HFFc6 (cell line): Measurements from ENCODE around the gene LRRTM3. TPM values are rescaled to one million over a fixed set of nuclear protein-coding genes. Genes with fewer than 3 reads are reported as not detected.

Source experiments
- DNase-seq: peaks from one replicate; pipeline ENCODE4 v3.0.0-alpha.2; 2018
- H3K27ac Mint-ChIP-seq: 2 replicates; pipeline ENCODE4 v1.8.0; 2020; ENCODE audit warnings: mild to moderate bottlenecking, mixed read lengths
- H3K27me3 Mint-ChIP-seq: 2 replicates; pipeline ENCODE4 v1.8.0; 2021; ENCODE audit warnings: mild to moderate bottlenecking, moderate library complexity, mixed read lengths; ENCODE audit not compliant: insufficient read depth
- H3K36me3 Mint-ChIP-seq: 2 replicates; pipeline ENCODE4 v1.8.0; 2021; ENCODE audit warnings: low read depth, mixed read lengths
- H3K4me1 Mint-ChIP-seq: 2 replicates; pipeline ENCODE4 v1.8.0; 2020; ENCODE audit warnings: low read depth, mixed read lengths
- H3K4me3 Mint-ChIP-seq: 2 replicates; pipeline ENCODE4 v1.8.0; 2020; ENCODE audit warnings: mild to moderate bottlenecking, moderate library complexity, mixed read lengths
- H3K9me3 Mint-ChIP-seq: 2 replicates; pipeline ENCODE4 v1.8.0; 2020; ENCODE audit warnings: mild to moderate bottlenecking, mixed read lengths
- CTCF ChIP-seq: fragments of 200-600 bp; sonication (generic); IDR thresholded peaks from 2 replicates; pipeline ENCODE4 v1.5.0; 2021; ENCODE audit warnings: antibody characterized with exemption, mild to moderate bottlenecking
- total RNA-seq, 6 experiments: library from RNA; stranded (reverse); fragmentation: NEBNext Ultra II Directional; extraction: Animal tissue kit (Norgen Biotek cat#: 25700); gene quantifications; 2 replicates in 1 of 6; 3 replicates in 5 of 6; pipeline ENCODE4 v1.2.3, GENCODE V29; 2021

Gene LRRTM3
- total RNA-seq, 6 experiments from 2014 or later = not detected

- no peaks in the 10 kb centered on the region for H3K36me3 Mint-ChIP-seq
- peak; percentile 53 for DNase-seq
- H3K4me1 Mint-ChIP-seq = peaks cover 7% of the 10 kb centered on the region; the same call in 1 of the 2 replicates
- H3K27me3 Mint-ChIP-seq = peaks cover 10% of the 10 kb centered on the region
- no peak overlapping the region for H3K27ac Mint-ChIP-seq
- no peaks in the 10 kb centered on the region for H3K9me3 Mint-ChIP-seq
- H3K4me3 Mint-ChIP-seq = no peak overlapping the region
- TF ChIP-seq CTCF = peak; percentile 90
Observed at GRCh38 chr10:66931340-66931948, 5.6 kb downstream of the LRRTM3 start.

GRCh38 chr10:66931949-66932343 lies 6.1 kb downstream of the LRRTM3 start:
- H3K27me3 Mint-ChIP-seq = peaks cover 10% of the 10 kb centered on the region
- H3K9me3 Mint-ChIP-seq = no peaks in the 10 kb centered on the region
- no peaks in the 10 kb centered on the region for H3K36me3 Mint-ChIP-seq
- no peak overlapping the region for H3K27ac Mint-ChIP-seq
- no peak for TF ChIP-seq CTCF
- H3K4me1 Mint-ChIP-seq = peaks cover 7% of the 10 kb centered on the region; the same call in 1 of the 2 replicates
- no peak for DNase-seq
- H3K4me3 Mint-ChIP-seq = no peak overlapping the region

- Mint-ChIP-seq H3K36me3 (no peaks in the 10 kb centered on the region), H3K27me3 (no peaks in the 10 kb centered on the region; the same call in 1 of the 2 replicates), H3K4me1 (no peaks in the 10 kb centered on the region), H3K9me3 (no peaks in the 10 kb centered on the region; the same call in 1 of the 2 replicates), H3K4me3 (no peak overlapping the region), H3K27ac (no peak overlapping the region)
- no peak for DNase-seq
- no peak for TF ChIP-seq CTCF
Observed at GRCh38 chr10:66934711-66935110, 8.9 kb downstream of the LRRTM3 start.

- DNase-seq = no peak
- Mint-ChIP-seq H3K9me3 (no peaks in the 10 kb centered on the region; the same call in 1 of the 2 replicates), H3K36me3 (no peaks in the 10 kb centered on the region), H3K27me3 (no peaks in the 10 kb centered on the region; the same call in 1 of the 2 replicates), H3K4me1 (no peaks in the 10 kb centered on the region), H3K27ac (no peak overlapping the region), H3K4me3 (no peak overlapping the region)
- TF ChIP-seq CTCF = no peak
Observed at GRCh38 chr10:66940965-66941364, 15.1 kb downstream of the LRRTM3 start.

- H3K9me3 Mint-ChIP-seq = no peaks in the 10 kb centered on the region; the same call in 1 of the 2 replicates
- no peak for DNase-seq
Observed at GRCh38 chr10:66941491-66941890, 15.7 kb downstream of the LRRTM3 start.

More at GRCh38 chr10:66941491-66941890, 15.7 kb downstream of the LRRTM3 start:
- H3K27ac Mint-ChIP-seq = no peak overlapping the region
- H3K36me3 Mint-ChIP-seq = no peaks in the 10 kb centered on the region
- TF ChIP-seq CTCF = no peak
- no peaks in the 10 kb centered on the region for H3K4me1 Mint-ChIP-seq
- H3K4me3 Mint-ChIP-seq = no peak overlapping the region
- no peaks in the 10 kb centered on the region; the same call in 1 of the 2 replicates for H3K27me3 Mint-ChIP-seq
